GM06990 (cell line): ENCODE data around the gene TRIP12.
"Not testable (repeated sequence)": the region's sequence is repeated elsewhere in the genome, so short reads cannot be mapped to it uniquely, and the experiment has no call there.

Experiments
- DNase-seq: peaks from one replicate; pipeline ENCODE4 v3.0.0-alpha.2; 2011; ENCODE audit not compliant: insufficient read length; ENCODE audit errors: extremely low read depth
- H3K27me3 ChIP-seq: replicated peaks from 2 replicates; pipeline ENCODE4 v1.6.0; 2011; ENCODE audit warnings: low read length; ENCODE audit not compliant: control insufficient read depth, insufficient read depth
- H3K36me3 ChIP-seq: 2 replicates; pipeline ENCODE4 v1.5.1; 2011; ENCODE audit warnings: low read length; ENCODE audit not compliant: control insufficient read depth, insufficient read depth
- H3K4me3 ChIP-seq: replicated peaks from 2 replicates; pipeline ENCODE4 v1.5.1; 2011; ENCODE audit warnings: low read depth, mild to moderate bottlenecking, control low read depth, low read length
- CTCF ChIP-seq: IDR thresholded peaks from 2 replicates; pipeline ENCODE4 v1.5.1; 2011; ENCODE audit warnings: low read length, control low read depth, mild to moderate bottlenecking, inconsistent platforms; ENCODE audit not compliant: insufficient read depth, poor library complexity, severe bottlenecking

The TRIP12 gene

GRCh38 chr2:229903037-229903436 lies 18.8 kb downstream of the TRIP12 start:
- Histone ChIP-seq H3K27me3 (no peaks in the 10 kb centered on the region), H3K36me3 (peaks cover 3% of the 10 kb centered on the region)

DNA sequence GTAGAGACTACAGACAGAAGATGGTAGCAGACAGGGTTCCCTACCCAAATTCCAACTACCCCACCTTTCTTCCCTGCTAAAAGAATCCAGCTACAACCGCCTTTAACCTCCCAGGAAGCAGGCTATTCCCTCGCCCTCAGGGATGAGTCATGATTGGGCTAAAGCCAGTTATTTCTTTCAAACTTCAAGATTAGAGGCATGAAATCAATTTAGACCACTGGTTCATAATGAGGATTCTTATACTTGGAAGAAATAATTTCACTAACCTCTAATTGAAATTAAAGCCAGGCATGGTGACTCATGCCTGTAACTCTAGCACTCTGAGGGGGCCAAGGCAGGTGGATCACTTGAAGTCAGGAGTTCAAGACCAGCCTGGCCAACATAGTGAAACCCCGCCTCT lies 20.0 kb downstream of the TRIP12 start:
- H3K36me3 ChIP-seq: peaks cover 3% of the 10 kb centered on the region
- no peak overlapping the region for H3K4me3 ChIP-seq
- TF ChIP-seq CTCF: no peak
- no peak for DNase-seq
- H3K27me3 ChIP-seq: no peaks in the 10 kb centered on the region

More at GRCh38 chr2:229903037-229903436, 18.8 kb downstream of the TRIP12 start:
- no peak for TF ChIP-seq CTCF
- no peak for DNase-seq
- H3K4me3 ChIP-seq: no peak overlapping the region

DNA sequence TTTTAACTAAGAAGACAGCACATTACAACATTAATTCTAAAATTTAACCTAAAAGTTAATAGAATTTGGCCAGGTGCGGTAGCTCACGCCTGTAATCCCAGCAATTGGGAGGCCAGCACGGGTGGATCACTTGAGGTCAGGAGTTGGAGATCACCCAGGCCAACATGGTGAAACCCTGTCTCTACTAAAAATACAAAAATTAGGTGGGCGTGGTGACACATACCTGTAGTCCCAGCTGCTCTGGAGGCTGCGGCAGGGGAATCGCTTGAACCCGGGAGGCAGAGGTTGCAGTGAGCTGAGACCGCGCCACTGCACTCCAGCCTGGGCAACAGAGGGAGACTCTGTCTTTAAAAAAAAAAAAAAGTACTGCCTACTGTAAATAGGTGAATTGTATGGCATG lies 21.3 kb downstream of the TRIP12 start:
- DNase-seq, H3K27me3 ChIP-seq, H3K36me3 ChIP-seq, H3K4me3 ChIP-seq: not testable (repeated sequence)

DNA sequence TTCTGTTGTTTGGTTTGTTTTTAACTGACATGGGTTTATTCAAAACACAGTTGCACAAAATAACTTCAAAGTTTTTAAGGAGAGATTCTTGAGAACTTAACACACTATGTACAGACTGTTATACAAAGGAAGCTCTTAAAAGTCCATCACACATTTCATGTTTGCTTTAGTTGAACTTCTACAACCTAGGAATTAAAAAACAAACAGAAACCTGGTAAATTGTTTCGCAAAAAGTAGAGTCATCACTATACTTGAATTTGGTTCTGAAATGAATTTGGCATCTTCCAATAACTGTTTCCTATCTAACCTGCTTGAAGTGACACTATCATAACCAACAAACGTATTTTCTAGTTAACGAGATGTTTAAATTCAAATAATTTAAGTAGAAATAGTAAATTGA lies 21.8 kb downstream of the TRIP12 start:
- Histone ChIP-seq H3K4me3 (no peak overlapping the region), H3K36me3 (peaks cover 3% of the 10 kb centered on the region), H3K27me3 (no peaks in the 10 kb centered on the region)
- no peak for DNase-seq
- TF ChIP-seq CTCF: no peak

DNA sequence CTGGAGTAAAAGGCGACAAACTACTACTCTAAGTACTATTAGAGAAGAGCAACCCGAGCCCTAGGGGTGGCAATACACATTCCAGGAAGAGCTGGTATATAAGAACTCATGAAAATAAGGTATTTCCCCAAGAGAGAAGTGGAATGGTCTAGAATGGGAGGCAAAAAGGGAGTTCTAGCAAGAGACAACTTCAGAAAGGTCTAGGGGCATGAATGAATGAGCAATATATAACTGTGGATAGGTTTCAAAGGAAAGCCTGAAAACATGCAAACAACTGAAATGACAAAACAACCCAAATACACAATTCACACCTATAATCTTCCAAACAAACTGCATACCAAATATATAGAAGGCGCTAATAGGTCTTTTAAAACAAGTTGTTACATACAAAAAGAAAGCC lies 22.2 kb downstream of the TRIP12 start:
- DNase-seq: no peak
- H3K4me3 ChIP-seq: no peak overlapping the region
- no peak for TF ChIP-seq CTCF
- peaks cover 3% of the 10 kb centered on the region for H3K36me3 ChIP-seq
- H3K27me3 ChIP-seq: no peaks in the 10 kb centered on the region

GRCh38 chr2:229896857-229897256 lies 25.0 kb downstream of the TRIP12 start:
- Histone ChIP-seq H3K36me3 (no peaks in the 10 kb centered on the region; the same call in 1 of the 2 replicates), H3K4me3 (no peak overlapping the region), H3K27me3 (no peaks in the 10 kb centered on the region)
- TF ChIP-seq CTCF: no peak
- no peak for DNase-seq
